Posterior vena cava (tissue), 2 donors: ENCODE data around the gene C9orf78. TPM values are rescaled to one million over a fixed set of nuclear protein-coding genes. Genes with fewer than 3 reads are reported as not detected.

ENCODE experiments used
- DNase-seq: peaks from one replicate; pipeline ENCODE4 v3.0.0-alpha.2; 2020; ENCODE audit warnings: low spot score
- intact Hi-C, 2 donors: fragments of 100-400 bp; cut with DNase I; formaldehyde crosslinking; loops; one replicate each; pipeline versions ENCODE4 v1.14.1 to v1.14.2; 2022 to 2023
- total RNA-seq, 2 donors: library from RNA; stranded (reverse); fragmentation: NEBNext Ultra II Directional; extraction: Animal tissue kit (Norgen Biotek cat#: 25700); gene quantifications; one replicate each; pipeline ENCODE4 v1.2.1, GENCODE V29; 2021
- donor health status: DM: yes; HTN: yes; CAD: no.
- donor health status: DM: yes; HTN: yes; CAD: no.

C9orf78 gene
- total RNA-seq, 2 donors from 2014 or later: 31.3 to 40.0 TPM

DNA sequence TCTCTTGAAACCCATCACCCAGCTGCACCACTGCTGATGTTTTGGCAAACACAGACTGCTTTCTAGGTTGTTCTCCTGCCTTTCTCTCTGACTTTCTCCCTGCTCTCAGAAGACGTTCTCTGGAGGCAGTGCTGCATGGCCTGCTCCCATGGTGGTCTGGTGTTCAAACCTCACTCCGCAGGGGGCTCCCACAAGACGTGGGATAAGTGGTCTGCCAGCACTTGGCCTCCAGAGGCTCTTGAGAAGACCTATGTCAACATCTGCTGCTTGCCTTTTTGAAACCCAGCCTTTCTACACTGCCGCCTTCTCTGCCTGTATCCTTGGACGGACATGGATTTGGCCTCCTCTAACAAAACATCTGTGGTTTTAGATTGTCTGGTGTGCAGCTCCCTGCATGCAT, 16.7 kb upstream of the C9orf78 start:
- intact Hi-C loops: no loop called here
- no peak for DNase-seq

DNA sequence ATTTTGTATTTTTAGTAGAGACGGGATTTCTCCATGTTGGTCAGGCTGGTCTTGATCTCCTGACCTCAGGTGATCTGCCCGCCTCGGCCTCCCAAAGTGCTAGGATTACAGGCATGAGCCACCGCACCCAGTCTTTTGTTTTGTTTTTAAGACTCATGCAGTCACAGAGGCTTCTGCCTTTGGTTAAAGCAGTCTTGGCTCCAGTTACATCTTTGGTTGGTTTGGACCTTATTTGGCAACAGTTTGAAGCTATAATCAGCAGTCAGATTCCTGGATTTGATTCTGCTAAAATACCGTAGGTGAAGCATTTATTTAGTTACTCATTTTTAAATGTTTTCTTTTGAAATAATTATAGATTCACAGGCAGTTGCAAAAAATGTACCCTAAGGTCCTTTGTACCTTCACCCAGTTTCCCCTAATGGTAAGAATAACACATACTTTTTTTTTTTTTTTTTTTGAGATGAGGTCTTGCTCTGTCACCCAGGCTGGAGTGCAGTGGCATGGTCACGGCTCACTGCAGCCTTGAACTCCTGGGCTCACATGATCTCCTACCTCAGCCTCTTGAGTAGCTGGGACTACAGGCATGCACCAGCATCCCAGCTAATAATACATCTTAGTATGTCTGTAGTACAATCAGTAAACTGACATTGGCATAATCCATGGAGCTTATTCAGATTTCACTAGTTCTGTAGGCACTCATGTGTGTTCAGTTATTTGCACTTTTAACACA, 15.9 kb upstream of the C9orf78 start:
- intact Hi-C loops: no loop called here
- DNase-seq: no peak

- intact Hi-C loops: no loop called here
These were observed 14.8 kb upstream of the C9orf78 start for GRCh38 chr9:129849901-129850300.

GRCh38 chr9:129848712-129849441, 13.8 kb upstream of the C9orf78 start:
- no peak for DNase-seq
- intact Hi-C loops: no loop called here

More at GRCh38 chr9:129849901-129850300, 14.8 kb upstream of the C9orf78 start:
- no peak for DNase-seq

GRCh38 chr9:129845373-129845772, 10.3 kb upstream of the C9orf78 start:
- DNase-seq: no peak
- intact Hi-C loops: no loop called here

DNA sequence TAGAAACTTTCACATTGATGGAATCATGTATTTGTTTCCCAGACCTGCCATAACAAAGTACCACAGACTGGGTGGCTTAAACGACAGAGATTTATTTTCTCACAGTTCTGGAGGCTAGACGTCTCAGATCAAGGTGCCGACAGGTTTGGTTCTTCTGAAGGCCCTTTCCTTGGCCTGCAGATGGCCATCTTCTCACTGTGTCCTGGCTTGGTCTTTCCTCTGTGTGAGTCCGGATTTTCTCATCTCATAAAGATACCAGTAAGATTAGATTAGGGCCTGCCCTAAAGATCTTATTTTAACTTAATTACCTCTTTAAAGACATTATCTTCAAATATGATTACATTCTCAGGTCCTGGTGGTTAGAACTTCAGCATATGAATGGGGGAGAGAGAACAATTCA, 6.0 kb upstream of the C9orf78 start:
- no peak for DNase-seq

GRCh38 chr9:129840034-129840433, 5.0 kb upstream of the C9orf78 start:
- no peak for DNase-seq
- intact Hi-C loops: no loop called here

More for the DNA sequence above, 6.0 kb upstream of the C9orf78 start:
- intact Hi-C loops: no loop called here

- intact Hi-C loops: no loop called here
- DNase-seq: no peak
These were observed 4.4 kb upstream of the C9orf78 start for GRCh38 chr9:129839324-129840023.

- DNase-seq: no peak
- intact Hi-C loops: no loop called here
These were observed 3.7 kb upstream of the C9orf78 start for GRCh38 chr9:129838707-129839259.

DNA sequence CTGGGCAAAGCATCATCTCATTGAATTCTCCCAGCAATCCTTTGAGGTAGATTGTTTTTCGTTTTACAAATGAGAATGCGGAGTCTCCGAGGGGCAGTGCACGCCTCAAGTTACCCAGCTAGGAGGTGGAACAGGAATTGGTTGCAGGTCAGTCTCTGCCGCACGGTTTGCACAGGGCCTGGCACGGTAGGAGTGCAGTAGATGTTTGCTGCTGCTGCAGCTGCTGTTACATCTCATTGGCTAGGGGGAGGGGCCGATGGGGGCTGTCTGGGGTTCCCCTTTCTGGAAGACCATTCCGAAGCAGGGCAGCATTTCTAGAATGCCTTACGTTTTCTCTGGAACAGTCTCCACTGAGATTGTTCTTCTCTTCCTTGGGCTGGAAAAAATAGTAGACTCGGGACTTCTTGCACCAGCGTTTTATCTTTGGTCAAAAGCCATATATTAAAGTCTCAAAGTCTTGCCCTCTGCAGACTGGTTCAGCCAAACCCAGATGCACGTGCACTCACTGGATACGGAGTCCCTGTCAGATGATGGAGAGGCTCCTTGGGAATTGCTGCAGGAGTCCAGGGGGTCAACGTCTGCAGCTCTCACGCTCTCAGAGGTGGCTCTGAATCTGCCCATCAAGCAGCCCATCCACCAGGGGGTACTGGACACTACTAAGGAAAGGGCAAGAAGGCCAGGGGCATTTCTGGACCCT, 1.4 kb upstream of the C9orf78 start:
- intact Hi-C loops: no loop called here
- no peak for DNase-seq

DNA sequence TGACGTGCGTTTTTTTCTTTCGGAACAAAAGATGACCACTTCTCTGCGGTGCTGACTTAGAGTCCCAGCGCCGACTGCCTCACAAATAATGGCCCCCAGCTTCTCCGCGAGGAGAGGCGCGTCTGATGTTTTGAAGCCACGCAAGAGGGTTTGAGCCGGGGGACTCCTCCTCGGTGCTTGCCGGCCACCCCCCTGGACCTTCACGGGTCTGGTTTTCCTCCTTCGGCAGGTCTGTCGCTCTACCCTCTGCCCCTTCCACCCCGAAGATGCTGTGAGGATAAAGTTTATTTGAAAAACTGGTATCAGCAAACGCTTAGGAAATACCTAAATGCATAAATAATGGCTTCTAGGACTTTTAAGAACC, 767 bp upstream of the C9orf78 start:
- DNase-seq: no peak
- intact Hi-C loops: no loop called here

GRCh38 chr9:129834489-129835127, 467 bp downstream of the C9orf78 start:
- DNase-seq: no peak
- intact Hi-C loops: no loop called here

DNA sequence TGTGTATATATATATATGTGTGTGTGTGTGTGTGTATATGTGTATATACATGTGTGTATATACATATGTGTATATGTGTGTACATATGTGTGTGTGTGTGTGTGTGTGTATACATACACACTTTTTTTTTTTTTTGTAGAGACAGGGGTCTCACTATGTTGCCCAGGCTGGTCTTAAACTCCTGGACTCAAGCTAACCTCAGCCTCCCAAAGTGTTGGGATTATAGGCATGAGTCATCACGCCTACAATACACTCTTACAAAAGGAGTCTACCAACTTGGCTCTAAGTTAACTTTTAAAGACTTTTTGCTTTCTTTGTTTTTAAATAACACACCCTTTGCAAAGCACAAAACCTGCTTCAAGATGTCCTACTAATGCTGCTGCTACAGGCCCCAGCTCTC, 2.1 kb downstream of the C9orf78 start:
- intact Hi-C loops: no loop called here
- DNase-seq: no peak

DNA sequence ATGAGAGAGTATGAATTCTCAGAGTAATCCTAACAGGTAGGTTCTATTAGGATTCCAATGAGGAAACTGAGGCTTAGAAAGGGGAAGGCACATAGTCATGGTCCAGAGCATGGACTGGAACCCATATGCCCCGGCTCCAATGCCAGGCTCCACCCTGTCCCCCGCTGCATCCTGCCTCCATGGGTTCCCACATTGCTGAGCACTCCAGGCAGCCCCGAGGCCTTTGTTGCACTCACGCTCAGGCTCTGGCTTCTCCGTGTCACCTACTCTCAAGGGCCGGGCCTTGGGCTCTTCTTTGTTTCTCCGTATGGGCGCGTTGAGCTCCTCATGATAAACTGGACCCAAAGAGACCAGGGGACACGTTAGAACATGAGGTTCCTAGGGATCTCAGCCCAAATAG, 6.1 kb downstream of the C9orf78 start:
- no peak for DNase-seq
- intact Hi-C loops: no loop called here

DNA sequence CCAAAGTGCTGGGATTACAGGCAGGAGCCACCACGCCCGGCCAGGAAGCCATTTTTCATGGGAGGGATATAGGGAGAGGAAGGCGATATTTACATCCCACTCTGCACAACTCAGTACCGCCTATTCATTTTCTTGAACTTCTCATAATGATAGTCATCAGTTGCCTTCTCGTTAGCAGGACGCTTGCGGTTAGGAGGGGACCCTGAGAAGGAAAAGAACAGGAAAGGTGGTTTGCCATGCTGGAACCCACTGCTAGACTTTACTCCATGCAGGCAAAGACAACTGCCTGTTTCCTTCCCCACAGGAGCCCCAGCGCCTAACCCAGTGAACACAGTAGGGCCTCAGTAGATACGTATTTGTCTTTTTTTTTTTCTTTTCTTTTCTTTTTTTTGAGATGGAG, 7.0 kb downstream of the C9orf78 start:
- intact Hi-C loops: no loop called here
- DNase-seq: no peak

- DNase-seq: no peak
- intact Hi-C loops: no loop called here
These were observed 8.3 kb downstream of the C9orf78 start for GRCh38 chr9:129826759-129827158.

DNA sequence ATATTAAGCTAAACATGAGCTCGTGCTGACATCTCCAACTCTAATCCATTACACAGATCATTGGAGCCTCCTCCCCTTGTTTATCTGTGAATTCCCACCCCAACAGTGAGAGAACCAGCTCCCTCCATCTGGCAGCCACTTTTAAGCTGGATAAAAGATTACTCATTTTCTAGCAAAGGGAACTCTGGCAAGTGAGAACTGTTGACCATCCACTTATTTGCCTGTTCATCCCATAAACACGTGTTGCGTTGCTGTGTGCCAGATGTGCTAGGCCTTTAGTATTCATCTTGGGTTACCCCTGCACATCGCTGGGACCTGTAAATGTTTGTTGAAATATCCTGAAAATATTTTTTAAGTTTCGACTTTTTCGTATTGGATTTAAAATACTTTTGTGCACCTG, 8.7 kb downstream of the C9orf78 start:
- intact Hi-C loops: no loop called here
- no peak for DNase-seq

DNA sequence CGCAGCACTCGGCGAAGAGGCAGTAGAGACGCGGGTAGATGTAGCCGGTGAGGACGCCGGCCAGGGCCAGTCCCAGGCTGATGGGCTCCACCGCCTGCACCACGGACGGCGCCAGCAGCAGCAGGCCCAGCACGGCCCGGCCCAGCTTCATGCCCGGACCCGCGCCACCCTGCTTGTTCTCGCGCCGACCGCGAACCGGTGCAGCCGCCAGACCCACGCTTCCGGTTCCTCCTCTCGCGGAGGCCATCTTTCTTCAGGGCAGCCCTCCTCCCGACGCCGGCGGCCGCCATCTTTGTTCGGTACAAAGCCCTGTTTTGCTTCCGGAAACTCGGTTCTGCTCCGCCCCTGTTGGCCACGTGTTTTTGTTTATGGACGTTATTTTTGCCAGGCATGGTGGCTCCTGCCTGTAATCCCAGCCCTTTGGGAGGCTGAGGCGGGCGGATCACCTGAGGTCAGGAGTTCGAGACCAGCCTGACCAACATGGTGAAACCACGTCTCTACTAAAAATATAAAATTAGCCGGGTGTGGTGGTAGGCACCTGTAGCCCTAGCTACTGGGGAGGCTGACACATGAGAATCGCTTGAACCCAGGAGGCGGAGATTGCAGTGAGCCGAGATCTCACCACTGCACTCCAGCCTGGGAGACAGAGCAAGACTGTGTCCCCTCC, 11.0 kb downstream of the C9orf78 start, which contains the start of gene TOR1A:
Gene TOR1A, minus strand, starts transcription at position 202 of the 667 bp plus-strand sequence. Its CDS starts 51 bp downstream, at position 151.
- intact Hi-C loops: no loop called here
- DNase-seq: peak; percentile 98
